Measurements from ENCODE around the gene CLCN4.

- TF ChIP-seq CTCF (IDR thresholded peaks at IDR 0.05) (no peak), EP300 (IDR thresholded peaks at IDR 0.05) (no peak), POLR2A (IDR thresholded peaks at IDR 0.05) (no peak)
Measured at GRCh38 chrX:10186355-10186754, 29.6 kb downstream of the CLCN4 start.

Data from tibial nerve (tissue), 4 donors.